HG03064 (cell line): ENCODE results near the gene DHX57.

Experiments
- ATAC-seq: cut with Tn5 transposase; IDR thresholded peaks from one replicate; pipeline ENCODE4 v1.9.1; 2021; ENCODE audit warnings: low read depth; ENCODE audit not compliant: unreplicated experiment

DHX57 gene

DNA sequence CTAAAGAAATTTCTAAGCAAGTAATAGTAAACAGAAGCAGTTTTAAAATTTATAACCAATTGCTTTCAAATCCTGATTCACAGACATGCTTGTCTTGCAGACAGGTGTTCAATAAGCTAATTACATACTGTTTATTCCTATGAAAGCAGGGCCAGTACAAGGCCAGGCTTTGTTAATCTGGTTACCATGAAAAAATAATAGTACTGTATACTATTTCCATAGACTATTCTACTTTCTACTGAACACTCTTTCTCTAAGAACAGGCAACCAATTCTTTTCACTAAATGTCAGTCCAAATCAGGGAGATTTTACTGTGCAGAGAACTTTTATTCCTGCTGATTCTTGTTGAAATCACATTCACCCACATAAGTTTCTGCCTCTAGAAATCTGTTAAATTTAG lies 121.7 kb downstream of the DHX57 start:
- ATAC-seq: no peak

DNA sequence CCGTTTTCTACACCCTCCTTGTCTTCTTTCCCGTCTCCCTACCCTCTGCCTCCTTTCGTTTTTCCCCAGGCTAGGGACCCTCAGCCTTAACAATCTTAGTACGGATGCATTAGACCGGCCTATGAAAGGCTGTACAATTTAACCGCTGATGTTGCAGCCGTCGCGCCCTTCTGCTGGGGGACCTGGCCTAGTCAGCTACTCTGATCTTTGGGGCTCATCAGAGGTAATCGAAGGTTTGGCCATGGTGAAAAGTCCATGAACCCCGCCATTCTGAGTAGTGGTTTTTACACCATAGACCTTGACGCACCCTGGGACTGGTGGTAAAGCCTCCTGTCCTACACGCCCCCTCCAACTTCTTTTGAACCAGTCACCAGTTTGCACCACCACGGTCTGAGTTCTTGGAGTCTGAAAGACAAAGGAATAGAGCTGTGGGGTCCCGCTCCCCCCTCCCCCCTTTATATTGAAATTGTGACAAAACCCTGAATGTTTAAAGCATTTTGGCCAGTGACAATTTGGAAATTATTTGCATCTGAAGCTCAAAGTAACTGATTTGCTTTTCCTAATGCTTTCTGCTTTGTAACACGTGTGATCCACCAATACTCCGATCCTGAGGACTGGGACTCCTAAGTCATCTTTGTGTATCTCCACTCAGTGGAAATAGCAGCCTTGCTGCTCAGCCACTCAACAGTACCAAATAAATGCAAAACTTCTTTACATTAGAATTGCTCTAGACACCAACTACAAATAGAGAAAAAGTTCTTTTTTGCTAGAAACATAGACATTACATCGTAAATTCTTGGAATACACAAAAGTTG lies 123.9 kb downstream of the DHX57 start:
- peak; percentile 3 for ATAC-seq

DNA sequence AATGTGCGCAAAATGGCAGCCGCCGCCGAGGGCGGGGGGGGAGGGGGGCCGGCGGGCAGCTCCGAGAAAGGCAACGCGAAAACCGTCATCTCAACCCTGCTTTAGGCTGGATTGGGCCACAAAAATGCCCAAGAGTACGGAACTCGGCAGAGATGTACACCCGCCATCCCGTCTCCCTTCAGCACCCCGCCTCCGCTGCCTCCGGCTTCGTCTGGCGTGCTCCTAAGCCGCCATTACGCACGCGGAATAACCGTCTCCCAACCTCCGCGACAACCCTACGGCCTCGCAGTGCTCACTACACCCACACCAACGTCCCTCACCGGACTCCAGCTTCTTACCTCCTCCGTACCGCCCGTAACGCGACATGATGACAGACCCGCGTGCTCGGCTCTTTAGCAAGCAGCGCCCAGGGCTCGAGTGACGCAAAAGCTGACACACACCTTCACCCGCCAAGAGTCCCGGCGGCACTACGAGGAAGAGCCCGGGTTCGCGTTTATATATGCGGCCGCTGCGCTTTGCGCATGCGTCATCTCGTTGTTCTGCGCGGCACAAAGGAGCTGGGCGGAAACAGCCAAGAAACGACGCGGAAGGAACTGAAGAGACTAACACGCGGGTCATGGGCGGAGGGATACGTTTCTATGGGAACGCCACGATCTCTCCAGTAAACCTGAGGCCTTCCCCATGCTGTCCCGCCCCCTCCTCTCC lies 124.7 kb downstream of the DHX57 start, which contains the start of gene SRSF7:
TSS of gene SRSF7 (minus strand) at position 471 of the 705 bp plus-strand sequence. CDS start at position 366, 105 bp downstream.
- ATAC-seq: peak; percentile 60

DNA sequence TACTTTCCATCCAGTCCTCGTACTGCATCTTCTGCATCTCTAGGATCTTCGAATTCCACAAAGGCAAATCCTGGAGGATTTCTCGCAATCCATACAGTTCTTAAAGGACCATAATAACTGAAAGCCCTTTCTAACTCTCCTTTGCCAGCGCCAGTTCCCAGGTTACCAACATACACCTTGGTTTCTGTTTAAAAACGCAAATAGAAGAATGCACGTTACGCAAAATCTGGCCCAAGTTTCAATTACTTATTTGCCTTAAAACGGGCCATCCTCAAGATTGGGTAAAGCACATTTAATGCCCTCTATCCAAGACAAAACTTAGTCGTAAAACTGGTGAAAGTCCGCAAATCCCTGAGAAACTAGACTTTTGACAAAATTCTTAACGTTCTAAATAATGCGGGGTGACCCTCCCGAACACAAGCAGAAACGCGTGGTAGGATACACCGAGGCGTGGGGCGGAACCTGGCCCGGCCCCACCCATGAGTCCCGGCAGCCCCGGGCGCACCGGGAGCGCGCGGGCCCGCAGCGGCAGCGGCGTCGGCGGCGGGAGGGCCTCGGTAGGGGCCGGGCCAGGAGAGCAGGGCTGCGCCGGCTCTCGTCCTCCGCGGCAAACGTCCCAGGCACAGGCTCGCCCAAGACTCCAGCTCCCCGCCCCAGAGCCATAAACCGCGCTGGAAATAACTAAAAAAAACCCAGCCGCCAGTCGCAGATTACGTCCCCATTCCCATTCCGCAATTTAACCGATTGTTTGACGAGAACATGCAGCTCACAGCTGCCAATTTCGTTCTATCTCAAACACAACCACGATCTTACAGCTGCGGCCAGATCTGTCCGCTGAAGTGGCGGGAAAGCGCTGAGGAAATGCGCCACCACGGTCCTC lies 125.5 kb downstream of the DHX57 start:
- ATAC-seq: peak; percentile 45

DNA sequence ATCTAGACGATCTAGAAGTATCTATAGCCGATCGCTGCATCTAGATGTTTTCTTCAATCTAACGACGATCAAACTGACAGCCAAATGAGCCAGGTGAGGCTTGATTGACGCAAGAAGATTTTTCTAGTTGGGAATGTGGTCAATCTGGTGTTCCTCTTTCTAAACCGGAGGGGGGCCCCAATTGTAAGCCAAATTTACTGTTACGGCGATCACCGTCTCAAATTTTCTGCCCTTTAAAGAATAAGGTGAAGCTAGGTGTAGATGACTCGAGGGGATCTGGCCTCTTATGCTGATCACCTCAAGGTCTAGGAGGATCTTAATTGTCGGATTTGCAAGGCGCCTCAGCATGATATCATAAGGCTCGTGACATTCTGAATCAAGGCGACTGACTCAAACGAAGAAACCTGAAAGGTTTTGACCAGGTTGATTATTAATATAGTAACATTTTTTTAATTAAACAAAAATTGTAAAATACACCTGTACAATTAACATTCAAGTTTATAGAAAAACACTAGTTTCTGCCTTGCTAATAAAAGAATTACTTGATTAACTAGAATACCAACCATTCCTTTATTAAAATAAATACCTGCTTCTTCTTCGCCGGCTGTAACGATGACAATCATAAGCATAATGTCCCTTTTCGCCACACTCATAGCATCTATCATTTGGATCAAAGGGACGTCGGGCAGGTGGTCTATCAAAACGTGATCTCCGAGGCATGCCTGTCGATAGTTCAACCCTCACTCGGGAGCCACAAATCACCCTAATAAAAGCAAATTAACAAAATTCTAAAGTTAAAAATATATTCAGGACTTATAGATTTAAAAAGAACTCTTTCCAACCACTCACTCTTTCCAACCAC lies 126.6 kb downstream of the DHX57 start:
- ATAC-seq: no peak

DNA sequence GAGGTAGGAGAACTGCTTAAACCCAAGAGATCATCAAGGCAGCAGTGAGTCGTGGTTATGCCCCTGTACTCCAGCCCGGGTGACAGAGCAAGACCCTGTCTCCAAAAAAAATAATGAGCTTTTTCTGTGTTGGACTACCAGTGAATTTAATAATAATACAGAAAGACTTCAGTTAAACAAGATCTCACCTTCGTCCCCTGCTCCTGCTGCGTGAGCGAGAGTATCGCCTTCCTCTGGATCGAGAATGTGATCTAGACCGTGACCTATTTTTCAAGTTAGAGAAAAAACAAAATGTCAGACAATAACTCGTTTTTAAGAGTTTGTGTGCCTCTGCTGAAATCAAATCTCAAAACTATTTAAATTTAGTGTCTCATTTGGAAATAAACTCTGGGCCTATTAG lies 127.3 kb downstream of the DHX57 start:
- no peak for ATAC-seq

DNA sequence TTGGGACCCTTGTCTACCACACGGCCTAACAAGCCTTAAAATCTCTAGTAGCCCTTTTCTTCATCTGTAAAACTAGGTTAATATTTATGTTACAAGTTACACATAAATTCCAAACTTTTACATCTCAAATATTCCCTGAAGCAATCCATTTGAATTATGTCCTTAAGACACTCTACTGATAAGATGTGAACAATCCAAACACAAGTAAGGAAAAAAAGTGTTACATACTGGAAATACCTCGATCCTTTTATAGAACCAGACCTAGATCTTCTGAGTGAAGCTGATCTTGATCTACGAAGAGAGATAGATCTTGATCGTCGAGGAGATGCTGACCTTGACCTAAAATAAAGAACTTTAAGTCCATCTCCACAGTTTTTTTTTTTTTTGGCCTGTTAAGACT lies 127.9 kb downstream of the DHX57 start:
- ATAC-seq: no peak
